K562 (cell line): ENCODE results near the gene DENND5B. TPM values are rescaled to one million over a fixed set of nuclear protein-coding genes. Genes with fewer than 3 reads are reported as not detected.

ENCODE experiments used
- ATAC-seq: fragments of 200-7000 bp; cut with Tn5 transposase; 3 replicates; pipeline ENCODE4 v1.9.1; 2020; ENCODE audit warnings: moderate library complexity
- BruUV-seq: library from RNA; stranded (reverse); fragments of 400-500 nt; replicated peaks from 2 replicates; lab custom pipeline; 2021; lab: Mats Ljungman, UMichigan
- CTCF ChIA-PET: fragments of 300-600 bp; formaldehyde crosslinking; extraction: SDS; loops from one replicate; lab custom pipeline; 2021; ENCODE audit warnings: low intra/inter-chr PET ratio; lab: Yijun Ruan, JAX
- POLR2A ChIA-PET: fragments of 300-600, 350-650 bp; sonication (Branson Sonifier 250); formaldehyde crosslinking; extraction: SDS; loops from one replicate; lab custom pipeline; 2021; ENCODE audit warnings: antibody characterized with exemption, inconsistent platforms; lab: Yijun Ruan, JAX
- DNase-seq, 4 experiments: peaks; one replicate each; pipeline versions ENCODE4 v3.0.0 to v3.0.0-alpha.2; 2011 to 2018; ENCODE audit warnings: low spot score in 3 of 4, mixed read lengths in 3 of 4; ENCODE audit errors: extremely low read depth in 1 of 4
- FAIRE-seq: peaks from 2 replicates; lab custom pipeline; 2011; peaks lifted over from hg19 to GRCh38; lab: Jason Lieb, UNC
- H2AFZ ChIP-seq: 2 replicates; pipeline ENCODE4 v1.6.0; 2011; ENCODE audit warnings: low read depth, low read length, control low read depth, inconsistent platforms
- H3K27ac ChIP-seq: fragments of 200-600 bp; 3 replicates; pipeline ENCODE4 v1.8.0; 2011; ENCODE audit warnings: low read depth, mild to moderate bottlenecking, control low read depth, inconsistent platforms, low read length, moderate library complexity, mixed read lengths; ENCODE audit errors: extremely low read depth
- H3K27me3 ChIP-seq, 2 experiments: fragments of 300-600 bp in 1 of 2; 2 replicates in 1 of 2; 3 replicates in 1 of 2; pipeline versions ENCODE4 v1.6.0 to v1.8.0; 2011; ENCODE audit warnings: inconsistent platforms in 2 of 2, low read length in 2 of 2, mild to moderate bottlenecking in 1 of 2, mixed read lengths in 1 of 2, moderate library complexity in 1 of 2; ENCODE audit not compliant: control insufficient read depth in 2 of 2, insufficient read depth in 2 of 2
- H3K36me3 ChIP-seq: fragments of 300-600 bp; 3 replicates; pipeline ENCODE4 v1.8.0; 2011; ENCODE audit warnings: mild to moderate bottlenecking, low read length, inconsistent platforms; ENCODE audit not compliant: control insufficient read depth, insufficient read depth
- H3K4me1 ChIP-seq, 2 experiments: fragments of 200-600 bp in 1 of 2; replicated peaks in 1 of 2; 2 replicates in 1 of 2; 3 replicates in 1 of 2; pipeline versions ENCODE4 v1.5.1 to v1.8.0; 2011; ENCODE audit warnings: inconsistent platforms in 2 of 2, low read length in 2 of 2, mild to moderate bottlenecking in 1 of 2, mixed read lengths in 1 of 2, moderate library complexity in 1 of 2; ENCODE audit not compliant: control insufficient read depth in 2 of 2, insufficient read depth in 2 of 2
- H3K4me2 ChIP-seq: 2 replicates; pipeline ENCODE4 v1.6.1; 2011; ENCODE audit warnings: low read length, control low read depth, inconsistent platforms, mixed read lengths; ENCODE audit not compliant: insufficient read depth
- H3K4me3 ChIP-seq: fragments of 200-600 bp; sonication (generic), shearing (Covaris generic); 2 replicates; pipeline ENCODE4 v1.5.1; 2016; ENCODE audit warnings: control low read depth, inconsistent platforms
- H3K79me2 ChIP-seq: fragments of 200-600 bp; 3 replicates; pipeline ENCODE4 v1.8.0; 2011; ENCODE audit warnings: low read length, inconsistent platforms; ENCODE audit not compliant: control insufficient read depth, insufficient read depth
- H3K9ac ChIP-seq, 2 experiments: 2 replicates each; pipeline versions ENCODE4 v1.6.0 to v1.6.1; 2011; ENCODE audit warnings: low read depth in 2 of 2, low read length in 2 of 2, control low read depth in 1 of 2, inconsistent platforms in 1 of 2, mild to moderate bottlenecking in 1 of 2, mixed read lengths in 1 of 2; ENCODE audit not compliant: insufficient read depth in 1 of 2
- H3K9me1 ChIP-seq: one replicate; pipeline ENCODE4 v1.6.0; 2011; ENCODE audit warnings: inconsistent platforms, mild to moderate bottlenecking, low read length, moderate library complexity; ENCODE audit not compliant: control insufficient read depth, insufficient read depth
- H3K9me3 ChIP-seq: replicated peaks from 2 replicates; pipeline ENCODE4 v1.5.1; 2011; ENCODE audit warnings: low read depth, low read length, inconsistent platforms; ENCODE audit not compliant: control insufficient read depth, insufficient read depth
- H4K20me1 ChIP-seq: replicated peaks from 2 replicates; pipeline ENCODE4 v1.6.1; 2011; ENCODE audit warnings: low read length, inconsistent platforms, mixed read lengths; ENCODE audit not compliant: control insufficient read depth, insufficient read depth
- ARHGAP35 ChIP-seq: fragments of 450-650 bp; IDR thresholded peaks from 2 replicates; pipeline ENCODE4 v1.6.1; 2018; ENCODE audit not compliant: partially characterized antibody
- CBX3 ChIP-seq, 2 experiments: IDR thresholded peaks; 1 replicate in 1 of 2; 2 replicates in 1 of 2; pipeline ENCODE4 v1.6.1; 2012; ENCODE audit warnings: inconsistent platforms in 2 of 2, low read length in 2 of 2, borderline replicate concordance in 1 of 2, control low read depth in 1 of 2
- CTBP1 ChIP-seq: fragments of 450-650 bp; IDR thresholded peaks from 2 replicates; pipeline ENCODE4 v1.6.1; 2016; ENCODE audit warnings: borderline replicate concordance
- ELF2 ChIP-seq: fragments of 250-450 bp; sonication (Bioruptor Pico); IDR thresholded peaks from 2 replicates; pipeline ENCODE4 v1.5.0; 2021; ENCODE audit warnings: mild to moderate bottlenecking
- EWSR1 ChIP-seq: fragments of 450-650 bp; IDR thresholded peaks from 2 replicates; pipeline ENCODE4 v1.6.1; 2018; ENCODE audit warnings: borderline replicate concordance, mild to moderate bottlenecking, low read depth, moderate library complexity; ENCODE audit not compliant: partially characterized antibody
- HBP1 ChIP-seq: fragments of 450-650 bp; formaldehyde crosslinking; IDR thresholded peaks from 2 replicates; pipeline ENCODE4 v1.4.0; 2022; ENCODE audit warnings: missing genetic modification characterization
- HDAC3 ChIP-seq: fragments of 450-650 bp; IDR thresholded peaks from 2 replicates; pipeline ENCODE4 v1.6.1; 2018; ENCODE audit warnings: borderline replicate concordance, mild to moderate bottlenecking, moderate library complexity; ENCODE audit not compliant: partially characterized antibody
- HLTF ChIP-seq: fragments of 450-650 bp; IDR thresholded peaks from 2 replicates; pipeline ENCODE4 v1.6.1; 2016
- HMG20B ChIP-seq: fragments of 250-450 bp; sonication (Bioruptor Pico); IDR thresholded peaks from 2 replicates; pipeline ENCODE4 v1.5.0; 2021; ENCODE audit warnings: mild to moderate bottlenecking
- HNRNPLL ChIP-seq: fragments of 200-400 bp; formaldehyde crosslinking; IDR thresholded peaks from 2 replicates; pipeline ENCODE4 v1.6.1; 2017; ENCODE audit warnings: low read length, low read depth, mild to moderate bottlenecking; ENCODE audit not compliant: poor library complexity, severe bottlenecking
- POLR3G ChIP-seq: IDR thresholded peaks from 2 replicates; pipeline ENCODE4 v1.6.1; 2011; ENCODE audit not compliant: insufficient read length, insufficient replicate concordance; ENCODE audit errors: extremely low read depth
- SNIP1 ChIP-seq: fragments of 450-650 bp; IDR thresholded peaks from 2 replicates; pipeline ENCODE4 v1.7.1; 2017; ENCODE audit warnings: low read depth, mild to moderate bottlenecking
- SP1 ChIP-seq: sonication (generic); formaldehyde crosslinking; IDR thresholded peaks from 2 replicates; pipeline ENCODE4 v1.8.1; 2022; ENCODE audit warnings: mild to moderate bottlenecking, missing genetic modification reagents
- ZHX1 ChIP-seq: fragments of 150-350 bp; conservative IDR thresholded peaks from 2 replicates; pipeline ENCODE4 v1.6.1; 2014; ENCODE audit warnings: low read length
- ZNF384 ChIP-seq: IDR thresholded peaks from 2 replicates; pipeline ENCODE4 v1.6.1; 2012; ENCODE audit warnings: low read depth, low read length, improper control_type of control experiment
- ZNF586 ChIP-seq: fragments of 450-650 bp; formaldehyde crosslinking; conservative IDR thresholded peaks from 2 replicates; pipeline ENCODE4 v1.4.0; 2020; ENCODE audit warnings: mild to moderate bottlenecking, moderate library complexity
- WGBS: fragments of 100-300 bp; shearing (Covaris generic); methylation state at CpG from one replicate; pipeline ENCODE4 v1.1.6; 2016; ENCODE audit warnings: low coverage, mixed read lengths; ENCODE audit not compliant: insufficient coverage; ENCODE audit errors: missing lambda C conversion rate; 5-methylcytosine and 5-hydroxymethylcytosine counted together
- in situ Hi-C: fragments of 300-500 bp; cut with MboI; formaldehyde crosslinking; loops from 4 replicates; pipeline ENCODE4 v1.15.0; 2018; ENCODE audit warnings: inconsistent platforms, mixed read lengths
- intact Hi-C: fragments of 100-400 bp; cut with micrococcal nuclease; formaldehyde crosslinking; loops from 2 replicates; pipeline ENCODE4 v1.14.2; 2022
- polyA plus RNA-seq, 8 experiments: library from polyadenylated mRNA; depleted of rRNA in 4 of 8; stranded (reverse) in 5 of 8; unstranded in 3 of 8; fragments of >200 nt; fragmentation: Nextera tagmentation in 2 of 8; fragmentation: Illumina TruSeq in 1 of 8; extraction: Ambion mirVana in 2 of 8; extraction: Trizol in 1 of 8; gene quantifications; 2 replicates each; pipeline versions ENCODE4 v1.2.1 to v1.2.3, GENCODE V29; 2011 to 2014; ENCODE audit warnings: inconsistent platforms in 1 of 8, missing spikeins in 1 of 8
- total RNA-seq, 7 experiments: library from RNA; depleted of rRNA in 6 of 7; stranded (reverse); fragments of >200 nt in 6 of 7; fragmentation: Illumina TruSeq in 2 of 7; extraction: Trizol in 2 of 7; gene quantifications; 2 replicates each; pipeline versions ENCODE4 v1.2.1 to v1.2.3, GENCODE V29; 2011 to 2021; ENCODE audit warnings: low replicate concordance in 1 of 7
- TF ChIP-seq, protein P1 (sequence below), 2 experiments: fragments of 250-450 bp in 1 of 2; fragments of 450-650 bp in 1 of 2; sonication (Bioruptor Pico) in 1 of 2; IDR thresholded peaks; 2 replicates each; pipeline versions ENCODE4 v1.6.1 to v1.8.0; 2016 to 2021; ENCODE audit warnings: mild to moderate bottlenecking in 2 of 2, moderate library complexity in 2 of 2, missing compliant biosample characterization in 1 of 2, missing genetic modification characterization in 1 of 2

Gene DENND5B
- total and polyA plus RNA-seq, 9 of the 15 experiments (the other 6 are each of a cell fraction or from before 2014, with no cell fraction given), result 0.99 to 6.0 (median 3.6) TPM

DNA sequence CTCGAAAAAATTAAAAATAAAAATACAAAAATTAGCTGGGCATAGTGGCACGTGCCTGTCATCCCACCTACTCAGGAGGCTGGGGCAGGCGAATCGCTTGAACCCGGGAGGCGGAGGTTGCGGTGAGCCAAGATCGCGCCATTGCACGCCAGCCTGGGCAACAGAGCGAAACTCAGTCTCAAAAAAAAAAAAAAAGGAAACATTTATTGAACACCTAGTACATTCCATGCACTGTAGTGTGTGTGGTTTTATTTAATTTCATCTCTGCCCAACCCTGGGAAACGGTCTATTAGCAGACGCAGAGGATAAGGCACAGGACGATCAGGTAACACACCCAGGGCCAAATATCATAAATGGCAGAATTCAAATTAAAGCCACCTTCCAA, 229.2 kb downstream of the DENND5B start (continued):
- no peak for TF ChIP-seq HBP1 (CRISPR knock-in tag)
- TF ChIP-seq, all 486 proteins: peak for 0

DNA sequence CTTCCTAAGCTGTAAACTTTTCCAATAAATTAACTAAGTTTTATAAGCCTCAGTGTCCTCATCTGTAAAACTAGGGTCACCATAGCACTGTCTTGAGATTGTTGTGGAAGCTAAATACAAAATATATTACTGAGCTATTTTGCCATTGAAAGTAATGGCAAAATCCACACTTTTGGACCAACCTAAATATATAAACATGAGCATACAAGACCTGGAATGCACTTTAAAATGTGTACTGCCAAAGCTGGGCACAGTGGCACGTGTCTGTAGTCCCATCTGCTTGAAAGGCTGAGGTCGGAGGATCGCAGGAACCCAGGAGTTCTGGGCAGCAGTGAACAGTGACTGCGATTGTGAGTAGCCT, 235.2 kb downstream of the DENND5B start:
- CTCF ChIA-PET, result no interaction called here
- 25% methylated on average over 4 of the region's 4 CpGs for WGBS
- TF ChIP-seq CBX3 (IDR thresholded peaks at IDR 0.05; ENCODE audit: borderline replicate concordance in 1 of 2, low read length in 2 of 2) (no peak), EWSR1 (no peak), ZNF586 (CRISPR knock-in tag) (no peak), SP1 (no peak), CTBP1 (no peak), ZHX1 (no peak), HLTF (no peak), ARHGAP35 (no peak), ZNF384 (no peak), POLR3G (no peak), HDAC3 (no peak), HNRNPLL (no peak), HMG20B (no peak), SNIP1 (no peak), ELF2 (CRISPR knock-in tag) (no peak)
- TF ChIP-seq, protein P1, sequence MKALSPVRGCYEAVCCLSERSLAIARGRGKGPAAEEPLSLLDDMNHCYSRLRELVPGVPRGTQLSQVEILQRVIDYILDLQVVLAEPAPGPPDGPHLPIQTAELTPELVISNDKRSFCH (CRISPR knock-in tag; IDR thresholded peaks at IDR 0.05), result no peak
- TF ChIP-seq, protein P1 (tag; IDR thresholded peaks at IDR 0.05), result no peak

More for the DNA sequence above, 235.2 kb downstream of the DENND5B start:
- peaks cover 3 to 9% of the 10 kb centered on the region in 2 experiments; a peak in 2 of 5 replicates for H3K27me3 ChIP-seq
- ATAC-seq, result no peak
- in situ Hi-C loops, result no loop called here
- H3K36me3 ChIP-seq, result no peaks in the 10 kb centered on the region
- H2AFZ ChIP-seq, result peak overlapping the region; percentile 53
- no peak overlapping the region for H3K4me3 ChIP-seq
- no peak overlapping the region for H3K4me2 ChIP-seq
- H3K4me1 ChIP-seq, result no peaks in the 10 kb centered on the region
- intact Hi-C loops, result no loop called here
- no peaks in the 10 kb centered on the region for H3K79me2 ChIP-seq
- no peak overlapping the region for H3K27ac ChIP-seq
- H4K20me1 ChIP-seq, result no peaks in the 10 kb centered on the region
- BruUV-seq, result no TSS peak
- no peak for FAIRE-seq
- H3K9me3 ChIP-seq, result no peaks in the 10 kb centered on the region
- DNase-seq, result no peak
- no peak overlapping the region for H3K9ac ChIP-seq
- POLR2A ChIA-PET, result interaction anchor here (0.9 to 1.1 kb wide), 3 partner anchors 9 to 13 kb away, joined by 3 read pairs; no protein-coding TSS in a partner anchor
- H3K9me1 ChIP-seq, result no peaks in the 10 kb centered on the region
